ENCODE results near the gene FCGR2B.
"Not testable (repeated sequence)": the region's sequence is repeated elsewhere in the genome, so short reads cannot be mapped to it uniquely, and the experiment has no call there.

Gene FCGR2B

DNA sequence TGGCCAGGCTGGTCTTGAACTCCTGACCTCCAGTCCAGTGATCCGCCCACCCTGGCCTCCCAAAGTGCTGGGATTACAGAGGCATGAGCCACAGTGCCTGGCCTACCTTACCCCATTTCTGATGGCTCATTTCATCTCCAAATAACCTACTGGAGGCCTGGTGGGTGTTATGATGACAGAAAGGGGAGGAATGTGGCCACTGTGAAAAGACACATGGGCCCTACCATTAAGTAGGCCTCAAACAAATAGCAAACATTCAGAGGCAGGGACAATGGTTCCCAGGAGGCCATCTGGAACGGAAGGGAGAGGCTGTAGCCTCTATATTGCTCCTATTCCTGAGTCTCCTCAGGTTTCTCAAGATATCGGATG, 43.2 kb downstream of the FCGR2B start:
- DNase-seq (ENCODE audit: low read depth), result no peak

GRCh38 chr1:161706482-161707347, 43.8 kb downstream of the FCGR2B start, which contains the start of gene FCRLA:
Gene FCRLA, plus strand, starts transcription at chr1:161707229. Its CDS starts 36 bp downstream, at chr1:161707265.
- DNase-seq (ENCODE audit: low read depth), result no peak

DNA sequence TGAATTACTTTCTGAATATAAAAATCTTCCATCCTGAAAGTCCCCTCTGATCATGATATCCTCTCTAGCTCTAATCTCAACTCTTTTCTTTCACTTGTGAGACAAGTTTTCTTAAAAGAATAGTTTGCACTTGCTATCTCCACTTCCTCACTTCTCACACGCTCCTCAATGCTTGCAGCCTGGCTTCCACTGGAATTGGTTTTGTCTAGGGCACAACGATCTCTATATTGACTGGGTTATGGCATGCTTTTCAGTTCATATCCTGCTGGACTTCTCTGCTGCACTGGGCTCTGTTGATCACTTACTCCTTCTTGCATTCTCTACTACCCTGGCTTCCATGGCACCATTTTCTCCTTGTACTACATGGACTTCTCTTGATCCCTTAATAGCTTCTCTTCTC, 44.6 kb downstream of the FCGR2B start:
- DNase-seq (ENCODE audit: low read depth), result no peak

DNA sequence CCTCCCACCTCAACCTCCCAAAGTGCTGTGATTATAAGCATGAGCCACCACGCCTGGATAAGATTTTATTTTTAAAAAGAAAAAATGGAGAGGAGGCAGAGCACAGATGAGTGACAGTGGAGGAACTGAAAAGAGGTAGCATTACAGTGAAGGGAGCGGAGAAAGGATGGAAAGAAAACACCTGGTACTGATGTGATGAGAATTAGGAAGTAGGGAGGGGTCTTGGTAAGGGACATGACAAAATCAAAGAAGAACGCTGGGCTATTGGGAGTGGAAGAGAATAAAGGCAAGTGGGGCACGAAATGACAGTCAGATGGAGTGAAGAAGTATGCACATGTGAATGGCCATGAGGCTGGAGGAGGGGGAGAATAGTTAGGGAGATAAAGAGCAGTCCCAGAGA, 46.4 kb downstream of the FCGR2B start:
- DNase-seq (ENCODE audit: low read depth), result no peak

DNA sequence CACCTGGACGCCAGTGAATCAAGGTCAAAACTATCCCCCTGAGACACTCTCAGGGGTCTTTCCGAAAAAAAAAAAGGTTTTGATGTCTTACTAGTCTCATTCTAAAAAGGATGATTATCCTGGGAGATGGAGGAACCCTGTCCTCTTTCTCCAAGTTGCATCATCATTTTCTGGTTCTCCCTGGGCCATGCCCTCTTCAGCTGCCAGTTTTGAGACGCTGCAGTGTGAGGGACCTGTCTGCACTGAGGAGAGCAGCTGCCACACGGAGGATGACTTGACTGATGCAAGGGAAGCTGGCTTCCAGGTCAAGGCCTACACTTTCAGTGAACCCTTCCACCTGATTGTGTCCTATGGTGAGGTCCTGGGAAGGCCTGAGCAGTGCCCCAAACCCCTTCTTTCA, 47.6 kb downstream of the FCGR2B start:
- DNase-seq (ENCODE audit: low read depth), result no peak

- DNase-seq (ENCODE audit: low read depth), result no peak
These were observed 55.8 kb downstream of the FCGR2B start for GRCh38 chr1:161718559-161719324.

DNA sequence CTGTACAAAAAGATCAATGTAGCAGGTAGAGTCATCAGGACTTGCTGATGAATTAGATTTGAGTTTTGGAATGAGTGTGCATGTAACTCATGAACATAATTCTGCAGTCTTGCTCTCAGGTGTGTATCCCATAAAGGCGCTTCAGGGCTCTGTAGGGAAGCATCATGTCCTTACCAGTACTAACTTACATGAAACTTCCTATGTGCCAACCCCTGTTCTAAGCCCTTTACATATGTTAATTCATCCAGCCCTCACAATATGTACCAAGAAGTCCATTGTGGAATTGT, 56.3 kb downstream of the FCGR2B start:
- no peak for DNase-seq (ENCODE audit: low read depth)

DNA sequence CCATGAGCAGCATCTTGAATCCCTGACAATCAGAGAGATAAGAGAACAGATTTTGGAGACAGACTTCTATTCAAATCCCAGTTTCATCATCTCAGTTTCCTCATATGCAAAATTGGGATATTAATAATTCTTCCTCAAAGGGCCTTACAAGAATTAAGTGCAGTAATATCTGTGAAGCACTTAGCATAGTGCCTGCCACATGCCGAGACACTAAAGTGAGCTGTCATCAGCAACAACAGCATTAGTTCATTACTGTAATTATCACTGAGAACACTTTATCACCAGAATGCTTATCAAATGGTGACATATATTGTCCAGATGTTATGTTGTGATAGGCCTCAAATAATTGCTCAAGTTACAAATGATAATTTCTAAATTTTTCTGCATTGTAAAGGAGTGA, 57.5 kb downstream of the FCGR2B start:
- no peak for DNase-seq (ENCODE audit: low read depth)

GRCh38 chr1:161720956-161721737, 58.2 kb downstream of the FCGR2B start, which contains the start of gene FCRLB:
Gene FCRLB, plus strand, starts transcription at chr1:161721544. Its CDS starts 1,129 bp downstream, at chr1:161722673.
- DNase-seq (ENCODE audit: low read depth), result no peak

GRCh38 chr1:161721738-161722343, 58.9 kb downstream of the FCGR2B start:
- DNase-seq (ENCODE audit: low read depth), result no peak

- DNase-seq (ENCODE audit: low read depth), result no peak
These were observed 59.5 kb downstream of the FCGR2B start for GRCh38 chr1:161722406-161722805.

GRCh38 chr1:161723459-161724141, 60.7 kb downstream of the FCGR2B start:
- no peak for DNase-seq (ENCODE audit: low read depth)

- not testable (repeated sequence) for DNase-seq (ENCODE audit: low read depth)
These were observed 62.4 kb downstream of the FCGR2B start for GRCh38 chr1:161725258-161725907.

- peak; percentile 6 for DNase-seq (ENCODE audit: low read depth)
These were observed 63.0 kb downstream of the FCGR2B start for GRCh38 chr1:161725908-161726472.

- peak; percentile 56 for DNase-seq (ENCODE audit: low read depth)
These were observed 63.7 kb downstream of the FCGR2B start for GRCh38 chr1:161726473-161727255.

DNA sequence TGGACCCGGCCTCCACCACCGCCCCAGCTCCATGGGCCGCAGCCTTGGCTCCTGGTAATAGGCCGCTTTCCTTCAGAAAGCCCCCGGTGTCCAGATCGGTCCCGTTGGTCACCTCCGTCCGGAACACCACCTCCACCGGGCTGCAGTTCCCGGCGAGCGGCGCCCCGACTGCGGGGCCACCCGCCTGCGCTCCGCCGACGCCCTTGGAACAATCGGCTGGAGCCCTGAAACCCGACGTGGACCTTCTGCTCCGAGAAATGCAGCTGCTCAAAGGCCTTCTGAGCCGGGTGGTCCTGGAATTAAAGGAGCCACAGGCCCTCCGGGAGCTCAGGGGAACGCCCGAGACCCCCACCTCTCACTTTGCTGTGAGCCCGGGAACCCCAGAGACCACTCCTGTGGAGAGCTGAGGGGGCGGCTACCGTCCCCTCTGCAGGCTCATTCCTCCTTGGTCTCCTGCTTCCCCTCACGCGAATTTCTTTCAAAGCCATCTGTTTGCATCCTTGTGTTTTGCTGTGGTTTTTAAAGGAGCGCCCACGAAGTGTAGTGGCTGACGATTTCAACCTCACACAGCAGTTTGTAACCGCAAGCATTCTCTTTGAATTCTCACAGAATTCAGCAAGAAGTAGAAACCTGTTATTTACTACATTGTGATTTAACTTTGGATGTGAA, 64.4 kb downstream of the FCGR2B start:
- peak; percentile 11 for DNase-seq (ENCODE audit: low read depth)
